H1 (cell line): ENCODE results near the gene ZXDC. TPM values are rescaled to one million over a fixed set of nuclear protein-coding genes. Genes with fewer than 3 reads are reported as not detected.

Source experiments
- CTCF ChIA-PET: fragments of 300-600 bp; sonication (Branson Sonifier 250); formaldehyde crosslinking; loops from one replicate; lab custom pipeline; 2021; ENCODE audit not compliant: partially characterized antibody; lab: Charles Lee
- POLR2A ChIA-PET: fragments of 300-600 bp; sonication (Branson Sonifier 250); formaldehyde crosslinking; loops from one replicate; lab custom pipeline; 2021; ENCODE audit warnings: inconsistent platforms; ENCODE audit not compliant: partially characterized antibody; lab: Charles Lee
- DNase-seq, 2 experiments: peaks; one replicate each; pipeline versions ENCODE4 v3.0.0 to v3.0.0-alpha.2; 2010 to 2022; ENCODE audit warnings: low spot score in 2 of 2, low read depth in 1 of 2, mixed read lengths in 1 of 2
- FAIRE-seq: peaks from 2 replicates; lab custom pipeline; 2011; peaks lifted over from hg19 to GRCh38; lab: Jason Lieb, UNC
- H2AFZ ChIP-seq: 2 replicates; pipeline ENCODE4 v1.8.1; 2012; ENCODE audit warnings: low read length, inconsistent platforms
- H2AK5ac ChIP-seq: 2 replicates; pipeline ENCODE4 v1.6.1; 2013; ENCODE audit warnings: low read depth, low read length
- H2BK120ac ChIP-seq: replicated peaks from 2 replicates; pipeline ENCODE3; 2013; ENCODE audit warnings: low read depth, low read length, inconsistent platforms
- H2BK12ac ChIP-seq: 2 replicates; pipeline ENCODE4 v1.6.1; 2013; ENCODE audit warnings: low read depth, low read length
- H2BK15ac ChIP-seq: 2 replicates; pipeline ENCODE4 v1.6.1; 2013; ENCODE audit warnings: low read length
- H2BK20ac ChIP-seq: 2 replicates; pipeline ENCODE4 v1.6.1; 2013; ENCODE audit warnings: low read length
- H2BK5ac ChIP-seq: 2 replicates; pipeline ENCODE4 v1.6.1; 2013; ENCODE audit warnings: low read depth, low read length
- H3K14ac ChIP-seq: 2 replicates; pipeline ENCODE4 v1.6.1; 2013; ENCODE audit warnings: inconsistent platforms; ENCODE audit not compliant: insufficient read length
- H3K18ac ChIP-seq: 2 replicates; pipeline ENCODE4 v1.6.1; 2013; ENCODE audit warnings: low read length; ENCODE audit errors: extremely low read depth
- H3K23ac ChIP-seq: 2 replicates; pipeline ENCODE4 v1.6.1; 2013; ENCODE audit warnings: inconsistent platforms; ENCODE audit not compliant: insufficient read length
- H3K23me2 ChIP-seq: 2 replicates; pipeline ENCODE4 v1.6.1; 2013; ENCODE audit warnings: low read depth, low read length
- H3K27ac ChIP-seq: 2 replicates; pipeline ENCODE4 v1.6.1; 2011; ENCODE audit warnings: low read depth, low read length, inconsistent platforms
- H3K27me3 ChIP-seq, 4 experiments: replicated peaks in 1 of 4; 1 replicate in 1 of 4; 2 replicates in 3 of 4; pipeline versions ENCODE4 v1.6.1 to v1.8.1; 2011 to 2013; ENCODE audit warnings: low read length in 3 of 4, mild to moderate bottlenecking in 3 of 4, inconsistent platforms in 2 of 4, mixed read lengths in 2 of 4, moderate library complexity in 1 of 4; ENCODE audit not compliant: control insufficient read depth in 3 of 4, insufficient read depth in 3 of 4; ENCODE audit errors: extremely low read depth in 1 of 4
- H3K36me3 ChIP-seq, 4 experiments: 2 replicates each; pipeline versions ENCODE4 v1.6.1 to v1.8.1; 2011 to 2013; ENCODE audit warnings: mild to moderate bottlenecking in 4 of 4, low read length in 3 of 4, moderate library complexity in 2 of 4, control low read depth in 1 of 4, inconsistent platforms in 1 of 4; ENCODE audit not compliant: insufficient read depth in 4 of 4, control insufficient read depth in 2 of 4
- H3K4ac ChIP-seq: replicated peaks from 2 replicates; pipeline ENCODE3; 2013; ENCODE audit warnings: low read length, low read depth, mixed read lengths, inconsistent platforms; ENCODE audit not compliant: insufficient read length
- H3K4me1 ChIP-seq, 4 experiments: replicated peaks in 1 of 4; 1 replicate in 1 of 4; 2 replicates in 3 of 4; pipeline versions ENCODE4 v1.6.1 to v1.8.1; 2011 to 2013; ENCODE audit warnings: low read length in 3 of 4, inconsistent platforms in 2 of 4, mixed read lengths in 1 of 4; ENCODE audit not compliant: insufficient read depth in 4 of 4, control insufficient read depth in 3 of 4
- H3K4me2 ChIP-seq, 2 experiments: 2 replicates each; pipeline versions ENCODE4 v1.6.1 to v1.8.1; 2011 to 2013; ENCODE audit warnings: low read depth in 2 of 2, low read length in 2 of 2, control low read depth in 1 of 2, inconsistent platforms in 1 of 2, mild to moderate bottlenecking in 1 of 2; ENCODE audit not compliant: insufficient read depth in 1 of 2
- H3K4me3 ChIP-seq, 4 experiments: fragments of 200-600, 300-600 bp in 1 of 4; sonication (generic), shearing (Covaris generic), sonication (Bioruptor Twin) in 1 of 4; 2 replicates each; pipeline versions ENCODE4 v1.5.1 to v1.8.1; 2011 to 2016; ENCODE audit warnings: low read length in 4 of 4, low read depth in 3 of 4, control low read depth in 2 of 4, inconsistent platforms in 2 of 4, mild to moderate bottlenecking in 2 of 4, mixed read lengths in 1 of 4, moderate library complexity in 1 of 4; ENCODE audit not compliant: insufficient read depth in 2 of 4; ENCODE audit errors: extremely low read depth in 1 of 4
- H3K56ac ChIP-seq: replicated peaks from 2 replicates; pipeline ENCODE3; 2013; ENCODE audit warnings: low read depth, mild to moderate bottlenecking, mixed read lengths, low read length, inconsistent platforms; ENCODE audit not compliant: insufficient read length
- H3K79me1 ChIP-seq: 2 replicates; pipeline ENCODE4 v1.6.1; 2013; ENCODE audit warnings: low read depth, low read length, control low read depth
- H3K79me2 ChIP-seq, 2 experiments: 2 replicates each; pipeline versions ENCODE4 v1.6.1 to v1.8.1; 2012 to 2013; ENCODE audit warnings: low read length in 2 of 2, mild to moderate bottlenecking in 2 of 2, inconsistent platforms in 1 of 2; ENCODE audit not compliant: insufficient read depth in 2 of 2, control insufficient read depth in 1 of 2
- H3K9ac ChIP-seq, 4 experiments: replicated peaks in 1 of 4; 1 replicate in 1 of 4; 2 replicates in 3 of 4; pipeline versions ENCODE4 v1.6.1 to v1.8.1; 2011 to 2013; ENCODE audit warnings: low read depth in 3 of 4, low read length in 3 of 4, control low read depth in 2 of 4, mild to moderate bottlenecking in 2 of 4, moderate library complexity in 2 of 4, inconsistent platforms in 1 of 4; ENCODE audit errors: extremely low read depth in 1 of 4
- H3K9me3 ChIP-seq, 2 experiments: 2 replicates each; pipeline versions ENCODE4 v1.6.1 to v1.8.1; 2012 to 2013; ENCODE audit warnings: mild to moderate bottlenecking in 2 of 2, moderate library complexity in 2 of 2, control low read depth in 1 of 2, inconsistent platforms in 1 of 2, low read depth in 1 of 2, low read length in 1 of 2, mixed read lengths in 1 of 2; ENCODE audit not compliant: insufficient read depth in 2 of 2
- H4K20me1 ChIP-seq, 2 experiments: replicated peaks in 1 of 2; 2 replicates each; pipeline versions ENCODE3 to v1.8.1; 2011 to 2013; ENCODE audit warnings: inconsistent platforms in 2 of 2, low read length in 2 of 2, mild to moderate bottlenecking in 1 of 2; ENCODE audit not compliant: insufficient read depth in 2 of 2, control insufficient read depth in 1 of 2
- H4K5ac ChIP-seq: 2 replicates; pipeline ENCODE4 v1.6.1; 2013; ENCODE audit warnings: low read length, low read depth, mixed read lengths, inconsistent platforms; ENCODE audit not compliant: insufficient read length
- H4K8ac ChIP-seq: 2 replicates; pipeline ENCODE4 v1.8.0; 2013; ENCODE audit warnings: mild to moderate bottlenecking, moderate library complexity, low read length, inconsistent platforms; ENCODE audit not compliant: insufficient read depth; ENCODE audit errors: extremely low read depth
- H4K91ac ChIP-seq: replicated peaks from 2 replicates; pipeline ENCODE3; 2013; ENCODE audit warnings: low read length, mixed read lengths, inconsistent platforms; ENCODE audit not compliant: insufficient read length
- BACH1 ChIP-seq: IDR thresholded peaks from 2 replicates; pipeline ENCODE4 v1.6.1; 2012; ENCODE audit warnings: low read length, improper control_type of control experiment
- EP300 ChIP-seq, 2 experiments: IDR thresholded peaks; 1 replicate in 1 of 2; 2 replicates in 1 of 2; pipeline ENCODE4 v1.6.1; 2011 to 2012; ENCODE audit warnings: low read depth in 2 of 2, low read length in 2 of 2, mild to moderate bottlenecking in 2 of 2, borderline replicate concordance in 1 of 2, inconsistent platforms in 1 of 2, moderate library complexity in 1 of 2
- RBBP5 ChIP-seq: IDR thresholded peaks from 2 replicates; pipeline ENCODE4 v1.7.1; 2012; ENCODE audit warnings: low read depth, mild to moderate bottlenecking, inconsistent platforms, low read length, moderate library complexity, borderline replicate concordance
- USF2 ChIP-seq: IDR thresholded peaks from 2 replicates; pipeline ENCODE4 v1.6.1; 2011; ENCODE audit warnings: low read length, improper control_type of control experiment
- YY1 ChIP-seq: IDR thresholded peaks from 2 replicates; pipeline ENCODE4 v1.6.1; 2011; ENCODE audit warnings: low read depth, mild to moderate bottlenecking, low read length
- WGBS, 2 experiments: shearing (Covaris generic) in 1 of 2; methylation state at CpG; one replicate each; pipeline versions ENCODE4 v1.1.6 to v1.1.7; 2013 to 2015; ENCODE audit warnings: low lambda C conversion rate in 2 of 2, mixed read lengths in 2 of 2, inconsistent platforms in 1 of 2, low coverage in 1 of 2, missing lambda C conversion rate in 1 of 2; ENCODE audit not compliant: insufficient replicate concordance in 2 of 2, insufficient coverage in 1 of 2, insufficient read length in 1 of 2; ENCODE audit errors: extremely low coverage in 1 of 2, missing lambda C conversion rate in 1 of 2; 5-methylcytosine and 5-hydroxymethylcytosine counted together
- polyA plus RNA-seq, 7 experiments: library from polyadenylated mRNA; depleted of rRNA in 3 of 7; stranded (reverse) in 5 of 7; unstranded in 2 of 7; fragments of >200 nt in 5 of 7; fragments of 200-250 nt in 2 of 7; gene quantifications; 1 replicate in 5 of 7; 2 replicates in 1 of 7; 4 replicates in 1 of 7; pipeline versions ENCODE4 v1.2.1 to v1.2.3, GENCODE V29; 2011 to 2013; ENCODE audit warnings: missing spikeins in 2 of 7, mixed read lengths in 2 of 7
- total RNA-seq: library from RNA; stranded (reverse); fragmentation: NEBNext Ultra II Directional; extraction: Animal tissue kit (Norgen Biotek cat#: 25700); gene quantifications from 2 replicates; pipeline ENCODE4 v1.2.1, GENCODE V29; 2021
- TF ChIP-seq, protein P1 (sequence below): IDR thresholded peaks from 2 replicates; pipeline ENCODE4 v1.6.1; 2012; ENCODE audit warnings: low read length, inconsistent platforms

ZXDC gene
- total and polyA plus RNA-seq, 2 of the 8 experiments (the other 6 are each of a cell fraction or from before 2014, with no cell fraction given) = 12.7 to 24.3 TPM

- Histone ChIP-seq H3K56ac (no peak overlapping the region), H2BK20ac (no peak overlapping the region), H3K4me3 (no peak overlapping the region), H3K23me2 (no peaks in the 10 kb centered on the region), H2BK12ac (no peak overlapping the region), H3K4ac (no peak overlapping the region), H3K14ac (no peak overlapping the region), H3K23ac (no peak overlapping the region), H3K27me3 (no peaks in the 10 kb centered on the region; a peak in 1 of 7 replicates), H3K18ac (no peak overlapping the region), H4K8ac (peak overlapping the region; percentile 31; the same call in 1 of the 2 replicates), H3K27ac (no peak overlapping the region), H3K4me2 (no peak overlapping the region), H2BK120ac (no peak overlapping the region), H3K79me2 (no peaks in the 10 kb centered on the region), H4K91ac (no peak overlapping the region), H3K9ac (no peak overlapping the region), H3K36me3 (no peaks in the 10 kb centered on the region), H2BK5ac (no peak overlapping the region), H2AK5ac (no peak overlapping the region), H3K79me1 (no peaks in the 10 kb centered on the region), H3K9me3 (no peaks in the 10 kb centered on the region), H3K4me1 (peaks cover 0 to 7% (median 2%) of the 10 kb centered on the region in 4 experiments; a peak in 3 of 7 replicates), H4K5ac (no peak overlapping the region), H2AFZ (no peak overlapping the region), H4K20me1 (no peaks in the 10 kb centered on the region), H2BK15ac (no peak overlapping the region)
- POLR2A ChIA-PET = interaction anchor here (1.4 to 2.1 kb wide), 2 partner anchors 18 to 24 kb away, joined by 3 to 7 read pairs; no protein-coding TSS in a partner anchor
- CTCF ChIA-PET = interaction anchor here (0.6 to 2.5 kb wide), 5 partner anchors 24 to 285 kb away, joined by 3 to 9 read pairs (median 4); no protein-coding TSS in a partner anchor
- peak in 1 of 2 experiments; percentile 41 for DNase-seq
- FAIRE-seq = no peak
- WGBS, 2 experiments = 91% methylated on average over 5 of the region's 5 CpGs; no CpG with 5 or more reads in 1 of the 2 experiments
- TF ChIP-seq YY1 (no peak), BACH1 (no peak), USF2 (no peak), RBBP5 (no peak), EP300 (IDR thresholded peaks at IDR 0.05; ENCODE audit: borderline replicate concordance in 1 of 2, low read depth in 2 of 2, low read length in 2 of 2) (no peak)
- TF ChIP-seq, protein P1, sequence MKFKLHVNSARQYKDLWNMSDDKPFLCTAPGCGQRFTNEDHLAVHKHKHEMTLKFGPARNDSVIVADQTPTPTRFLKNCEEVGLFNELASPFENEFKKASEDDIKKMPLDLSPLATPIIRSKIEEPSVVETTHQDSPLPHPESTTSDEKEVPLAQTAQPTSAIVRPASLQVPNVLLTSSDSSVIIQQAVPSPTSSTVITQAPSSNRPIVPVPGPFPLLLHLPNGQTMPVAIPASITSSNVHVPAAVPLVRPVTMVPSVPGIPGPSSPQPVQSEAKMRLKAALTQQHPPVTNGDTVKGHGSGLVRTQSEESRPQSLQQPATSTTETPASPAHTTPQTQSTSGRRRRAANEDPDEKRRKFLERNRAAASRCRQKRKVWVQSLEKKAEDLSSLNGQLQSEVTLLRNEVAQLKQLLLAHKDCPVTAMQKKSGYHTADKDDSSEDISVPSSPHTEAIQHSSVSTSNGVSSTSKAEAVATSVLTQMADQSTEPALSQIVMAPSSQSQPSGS = no peak
These were observed 58.2 kb downstream of the ZXDC start for GRCh38 chr3:126417515-126417914.
